HG03139 (cell line): ENCODE measurements around the gene CCNB3.
"Not testable (repeated sequence)": the region's sequence is repeated elsewhere in the genome, so short reads cannot be mapped to it uniquely, and the experiment has no call there.

ENCODE experiments used
- ATAC-seq: cut with Tn5 transposase; IDR thresholded peaks from one replicate; pipeline ENCODE4 v1.9.1; 2021; ENCODE audit not compliant: unreplicated experiment

CCNB3 gene

DNA sequence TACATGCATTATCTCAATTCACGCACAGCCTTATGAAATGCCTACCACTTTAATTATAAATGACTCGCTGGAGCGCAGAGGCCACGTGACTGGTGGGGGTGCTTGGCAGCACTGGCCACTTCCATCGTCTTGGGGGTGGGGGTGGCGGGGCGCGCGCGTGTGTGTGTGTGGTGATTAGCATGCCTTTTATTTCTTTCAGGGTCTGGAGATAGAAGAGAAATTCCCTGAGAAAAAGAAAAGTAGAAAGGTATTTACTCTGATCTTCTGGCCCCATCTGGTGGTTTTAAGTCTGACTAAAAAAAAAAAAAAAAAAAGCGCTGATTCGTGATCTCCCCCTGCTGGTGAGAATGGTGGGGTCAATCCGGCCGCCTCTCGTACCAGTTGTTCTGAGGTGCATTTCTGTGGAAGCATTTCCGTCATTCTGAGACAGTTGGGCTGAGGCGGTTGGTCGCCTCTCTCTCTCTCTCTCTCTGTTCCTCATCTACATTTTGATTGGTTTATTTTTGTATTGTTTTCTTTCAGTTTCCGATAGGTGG is at the start of gene CCNB3:
TSS of gene CCNB3 (plus strand) at position 402 of the 536 bp plus-strand sequence. CDS start 80,399 bp downstream, outside the sequence.
- ATAC-seq: peak; percentile 97

DNA sequence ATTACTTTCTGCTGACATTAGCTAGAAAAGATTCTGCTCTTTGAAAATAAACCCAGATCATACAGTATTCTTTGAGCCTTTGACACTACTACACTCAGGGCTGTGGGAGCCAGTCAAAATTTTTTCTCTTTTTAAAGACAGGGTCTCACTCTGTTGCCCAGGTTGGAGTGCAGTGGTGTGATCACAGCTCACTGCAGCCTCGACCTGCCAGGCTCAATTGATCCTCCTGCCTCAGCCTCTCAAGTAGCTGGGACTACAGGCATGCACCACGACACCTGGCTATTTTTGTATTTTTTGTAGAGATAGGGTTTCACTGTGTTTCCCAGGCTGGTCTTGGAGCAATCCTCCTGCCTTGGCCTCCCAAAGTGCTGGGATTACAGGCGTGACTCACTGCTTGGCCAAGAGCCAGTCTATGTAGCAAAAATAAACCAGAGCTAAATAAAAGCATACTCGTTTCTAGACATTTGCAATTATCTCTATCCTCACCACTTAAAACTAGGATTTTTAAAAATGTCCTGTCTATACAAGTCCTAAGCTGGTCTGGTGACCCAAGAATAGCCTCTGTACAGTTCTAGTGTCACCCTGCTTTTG is 46.9 kb upstream of the CCNB3 start:
- ATAC-seq: no peak

DNA sequence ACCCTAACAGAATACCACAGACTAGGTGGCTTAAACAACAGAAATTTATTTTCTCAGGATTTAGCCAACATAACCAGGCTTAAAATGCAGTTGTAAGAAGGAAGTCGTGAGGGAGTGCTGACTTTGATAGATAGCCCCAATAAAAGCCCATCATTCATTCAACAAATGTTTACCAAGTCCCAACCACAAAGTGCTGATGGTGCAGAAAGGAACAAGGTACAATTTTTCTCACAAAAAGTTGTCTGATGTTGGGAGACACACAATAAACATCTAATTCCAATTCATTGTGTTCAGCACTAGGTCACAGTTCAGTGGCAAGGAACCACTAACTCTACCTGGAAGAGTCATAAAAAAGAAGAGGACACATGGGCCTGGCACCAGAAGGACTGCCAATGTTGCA is 46.0 kb upstream of the CCNB3 start:
- no peak for ATAC-seq

- no peak for ATAC-seq
Measured at GRCh38 chrX:50161127-50161526, 43.4 kb upstream of the CCNB3 start.

- no peak for ATAC-seq
Measured at GRCh38 chrX:50165727-50166126, 38.8 kb upstream of the CCNB3 start.

DNA sequence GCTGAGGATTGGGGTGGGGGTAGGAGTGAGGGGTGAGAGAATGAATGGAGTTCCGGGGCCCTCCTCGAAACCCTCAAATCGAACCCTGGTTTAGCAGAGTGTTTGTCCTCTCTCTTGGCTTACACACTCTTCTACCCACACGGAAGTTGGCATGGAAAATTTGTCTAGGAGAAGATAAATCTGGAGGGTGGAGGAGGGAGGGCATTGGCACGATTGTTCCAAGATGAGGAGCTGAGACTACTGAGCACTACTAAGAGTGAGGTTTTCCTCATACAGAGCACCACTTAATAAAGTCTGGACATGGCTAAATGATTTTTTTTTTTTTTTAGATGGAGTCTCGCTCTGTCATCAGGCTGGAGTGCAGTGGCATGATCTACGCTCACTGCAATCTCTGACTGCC is 37.2 kb upstream of the CCNB3 start:
- ATAC-seq: no peak

- ATAC-seq: no peak
Measured at GRCh38 chrX:50168241-50168687, 36.3 kb upstream of the CCNB3 start.

GRCh38 chrX:50169717-50170116 is 34.8 kb upstream of the CCNB3 start:
- ATAC-seq: no peak

DNA sequence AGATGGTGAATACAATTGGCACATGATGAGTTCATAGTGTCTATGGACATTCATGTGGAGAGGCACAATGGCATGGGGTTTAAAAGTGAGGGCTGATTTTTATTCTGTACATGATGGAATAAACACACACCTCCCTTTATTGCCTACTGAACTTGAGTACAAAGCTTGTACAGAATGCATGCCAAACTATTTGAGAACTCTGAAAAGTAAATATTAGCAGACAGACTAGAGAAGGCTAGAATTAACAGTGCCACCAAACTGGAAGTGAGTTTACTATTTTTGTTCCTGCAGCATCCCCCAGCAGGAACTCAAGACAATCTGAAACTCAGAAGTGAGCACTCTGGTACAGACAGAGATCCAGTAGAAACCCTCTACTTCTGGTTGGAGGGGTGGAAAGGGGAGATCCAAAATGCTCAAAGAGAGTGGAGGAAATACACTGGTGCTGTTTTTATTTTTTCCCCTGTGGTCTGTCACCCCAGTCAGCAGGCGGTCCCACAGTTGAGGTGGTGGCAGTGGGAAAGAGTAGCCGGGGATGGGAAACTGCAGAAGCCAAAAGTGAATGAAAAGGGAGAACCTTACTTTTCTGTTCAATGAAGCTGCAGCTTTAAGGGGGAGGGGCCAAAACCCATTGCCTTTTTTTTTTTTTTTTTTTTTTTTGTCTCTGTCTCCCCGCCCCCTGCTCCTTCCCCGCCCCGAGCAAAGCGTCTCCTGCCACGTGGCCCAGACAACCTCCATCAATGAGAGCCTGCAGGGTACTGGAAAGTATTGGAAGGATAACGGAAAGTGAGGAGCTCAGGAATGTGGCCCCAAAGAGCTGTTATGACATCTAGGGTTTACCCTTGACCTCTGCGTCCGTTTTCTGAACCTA is 24.3 kb upstream of the CCNB3 start:
- ATAC-seq: no peak

DNA sequence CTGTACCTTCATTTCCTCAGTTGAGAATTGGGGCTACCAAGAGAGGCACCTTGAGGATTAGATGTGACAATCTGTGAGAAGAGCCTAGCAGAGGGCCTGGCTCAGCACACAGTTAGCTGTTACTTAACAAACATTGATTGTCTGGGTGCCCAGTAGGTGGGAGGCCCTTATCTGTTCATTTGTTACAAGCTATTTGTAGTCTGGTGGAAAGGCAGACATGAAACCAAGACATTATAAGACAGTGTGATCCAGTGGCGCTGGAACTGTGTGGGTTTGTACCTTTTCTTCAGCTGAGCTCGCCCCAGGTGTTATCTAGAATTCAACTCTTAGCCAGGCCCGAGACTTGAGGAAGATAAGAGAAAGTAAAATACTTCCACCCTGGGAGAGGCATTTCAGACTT is 20.7 kb upstream of the CCNB3 start:
- ATAC-seq: no peak

- no peak for ATAC-seq
Measured at GRCh38 chrX:50188859-50189600, 15.5 kb upstream of the CCNB3 start.

DNA sequence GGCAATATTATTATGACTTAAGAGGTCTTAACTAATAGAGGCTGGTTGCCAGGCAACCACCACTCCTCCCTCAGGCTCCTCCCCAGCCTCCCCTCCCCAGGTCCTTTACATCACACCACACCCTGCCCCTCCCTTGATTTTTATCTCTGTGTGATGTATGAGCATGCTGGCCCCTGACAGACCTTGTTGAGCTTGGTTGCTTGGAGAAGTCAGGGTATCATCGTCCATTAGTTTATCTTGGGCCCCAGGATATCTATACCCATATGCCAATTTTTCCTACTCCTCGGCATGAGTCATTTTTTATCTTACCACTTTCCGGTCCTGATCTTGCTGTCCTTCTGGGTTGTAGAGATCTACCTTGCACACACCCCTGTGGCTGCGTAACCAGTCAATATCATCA is 6.2 kb upstream of the CCNB3 start:
- no peak for ATAC-seq

- ATAC-seq: no peak
Measured at GRCh38 chrX:50200907-50201306, 3.7 kb upstream of the CCNB3 start, which contains the start of gene AKAP4. TSS of gene AKAP4 (minus strand) at chrX:50201007. CDS start at chrX:50200889, 118 bp downstream.

- no peak for ATAC-seq
Measured at GRCh38 chrX:50202539-50202938, 2.0 kb upstream of the CCNB3 start.

- ATAC-seq: no peak
Measured at GRCh38 chrX:50206753-50207152, 2.2 kb downstream of the CCNB3 start.

DNA sequence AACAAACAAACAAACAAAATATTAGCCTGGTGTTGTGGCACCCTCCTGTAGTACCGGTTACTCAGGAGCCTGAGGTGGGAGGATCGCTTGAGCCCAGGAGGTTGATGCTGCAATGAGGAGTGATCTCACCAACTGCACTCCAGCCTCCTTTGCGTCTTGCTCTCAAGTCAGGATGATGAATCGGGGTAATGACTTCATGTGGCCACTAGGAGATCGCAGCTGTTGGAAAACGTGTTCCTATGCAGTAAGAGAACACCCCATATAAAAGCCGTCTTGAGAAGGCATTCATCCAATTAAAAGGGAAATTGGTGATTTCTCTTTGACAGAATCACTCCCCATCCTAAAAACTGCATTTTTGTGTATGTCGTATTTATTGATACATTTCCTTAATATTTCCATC is 6.9 kb downstream of the CCNB3 start:
- ATAC-seq: no peak

DNA sequence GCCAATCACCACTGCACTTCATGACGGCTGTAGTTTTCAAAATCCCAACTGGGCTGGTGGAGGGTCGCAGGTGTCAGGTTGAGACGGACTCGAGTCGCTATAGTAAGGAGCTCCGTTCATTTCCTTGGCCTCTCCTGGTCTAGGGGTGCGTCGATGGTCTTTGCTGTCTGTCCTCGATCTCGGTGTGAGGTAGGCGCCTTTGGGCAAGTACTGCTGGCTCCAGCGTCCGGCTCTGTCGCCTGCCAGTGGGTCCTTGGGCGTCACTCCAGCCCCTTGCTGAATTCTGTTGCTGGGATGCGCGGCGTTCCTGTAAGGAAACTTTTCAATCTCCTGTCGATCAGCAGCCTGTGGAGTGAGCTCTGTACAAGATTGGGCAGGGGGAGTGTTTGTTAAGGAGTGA is 76.7 kb downstream of the CCNB3 start:
- ATAC-seq: no peak

GRCh38 chrX:50327235-50327634 is 122.7 kb downstream of the CCNB3 start:
- no peak for ATAC-seq

DNA sequence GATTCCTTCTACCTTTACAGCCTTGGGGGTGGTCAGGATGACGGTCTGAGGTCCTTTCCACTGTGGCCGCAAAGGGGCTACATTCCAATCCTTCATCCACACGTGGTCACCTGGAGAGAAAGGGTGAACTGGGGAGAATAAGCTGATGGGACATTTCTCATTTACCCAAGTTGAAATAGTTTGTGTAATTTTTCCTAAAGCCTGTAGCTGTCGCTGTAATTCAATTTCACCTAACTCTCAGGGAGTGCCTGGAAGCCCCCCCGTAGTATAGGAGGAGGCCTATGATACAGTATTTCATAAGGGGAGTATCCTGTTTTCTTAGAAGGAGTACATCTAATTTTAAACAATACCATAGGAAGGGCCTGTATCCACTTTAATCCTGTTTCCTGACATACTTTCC is 128.1 kb downstream of the CCNB3 start:
- not testable (repeated sequence) for ATAC-seq

DNA sequence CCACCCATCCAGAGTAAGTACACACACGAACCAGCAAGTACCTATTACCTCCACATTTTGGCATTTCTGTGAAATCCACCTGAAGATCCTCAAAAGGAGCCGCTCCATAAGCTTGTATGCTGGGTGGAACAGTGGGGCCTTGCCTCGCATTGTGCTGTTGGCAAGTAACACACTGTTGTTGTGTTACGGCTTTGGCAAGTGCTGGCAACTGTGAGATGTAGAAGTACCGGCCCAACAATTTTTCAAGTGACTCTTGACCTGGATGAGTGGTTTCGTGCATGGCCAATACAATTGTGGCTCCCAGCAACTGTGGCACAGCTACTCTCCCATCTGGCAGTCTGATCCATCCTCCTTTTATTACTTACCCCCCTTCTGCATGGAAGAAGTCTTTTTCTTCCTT is 128.7 kb downstream of the CCNB3 start:
- ATAC-seq: no peak

GRCh38 chrX:50343917-50344316 is 139.4 kb downstream of the CCNB3 start:
- ATAC-seq: no peak
